Stimulated activated CD4-positive, alpha-beta T cell treated with anti-CD3 and anti-CD28 coated beads, Interleukin-4, amount 100 ng/mL, for 4 hours (primary cell): ENCODE results near the gene HGF.
"Not testable (repeated sequence)": the region's sequence is repeated elsewhere in the genome, so short reads cannot be mapped to it uniquely, and the experiment has no call there.

Experiments
- DNase-seq, 2 experiments: peaks; one replicate each; pipeline ENCODE4 v3.0.0-alpha.2; 2020

The HGF gene

DNA sequence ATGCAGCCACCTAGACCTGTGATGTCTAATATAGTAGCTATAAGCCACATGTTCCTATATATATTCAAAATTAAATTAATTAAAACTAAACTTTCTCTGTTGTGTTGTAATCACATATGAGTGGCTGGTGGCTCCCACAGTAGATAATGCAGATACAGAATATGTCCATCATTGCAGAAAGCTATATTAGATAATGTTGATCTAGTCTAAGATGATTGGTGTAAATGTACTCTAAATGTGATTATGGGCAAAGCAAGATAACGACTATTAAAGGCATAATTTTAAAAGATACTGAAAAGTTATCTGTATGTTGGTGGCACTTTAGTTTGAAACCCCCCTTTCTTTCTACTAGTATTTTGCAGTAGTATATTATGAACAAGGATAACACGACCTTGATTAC lies 5.7 kb upstream of the HGF start:
- no peak for DNase-seq

- no peak for DNase-seq
Observed at GRCh38 chr7:81774551-81774950, 4.7 kb upstream of the HGF start.

- DNase-seq: no peak
Observed at GRCh38 chr7:81770728-81771223, 929 bp upstream of the HGF start.

DNA sequence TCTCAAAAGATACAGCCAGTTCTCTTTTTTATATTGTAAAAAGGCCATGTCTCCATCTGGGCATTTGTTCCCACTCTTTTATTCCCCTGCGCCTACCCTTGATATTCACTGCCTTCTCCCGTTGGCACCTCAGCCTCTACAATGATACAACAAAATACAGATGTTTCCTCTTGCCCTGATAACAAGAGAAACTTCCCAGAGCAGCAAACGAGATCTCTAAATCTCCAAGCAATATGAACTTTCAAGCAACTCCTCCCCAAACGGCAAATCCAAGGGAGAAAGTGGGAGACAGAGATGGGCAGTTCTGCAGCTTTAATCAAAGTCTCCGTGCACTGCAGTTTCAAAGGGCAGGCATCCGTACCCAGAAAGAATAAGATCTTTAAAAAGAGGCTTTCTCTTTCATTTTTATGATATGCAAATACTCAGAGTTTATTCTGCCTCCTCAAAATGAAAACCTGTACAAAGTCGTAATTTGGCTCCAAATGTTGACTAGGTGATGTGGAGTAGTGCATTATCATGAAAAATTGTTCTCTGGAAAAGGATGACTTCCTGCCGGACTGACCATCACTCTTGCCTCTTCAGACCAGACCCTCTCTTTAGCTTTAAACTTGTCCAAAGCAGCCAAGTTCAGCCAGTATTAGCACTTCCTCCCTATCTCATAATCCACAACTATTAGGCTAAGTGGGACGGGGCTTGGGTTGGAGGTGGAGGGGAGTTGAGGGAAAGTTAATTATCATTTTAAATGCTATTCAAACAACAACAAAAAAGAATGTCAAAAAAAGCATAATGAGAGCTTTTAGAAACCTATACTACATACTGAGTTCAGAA lies 682 bp downstream of the HGF start:
- no peak for DNase-seq

GRCh38 chr7:81767926-81768325 lies 1.9 kb downstream of the HGF start:
- DNase-seq: no peak

DNA sequence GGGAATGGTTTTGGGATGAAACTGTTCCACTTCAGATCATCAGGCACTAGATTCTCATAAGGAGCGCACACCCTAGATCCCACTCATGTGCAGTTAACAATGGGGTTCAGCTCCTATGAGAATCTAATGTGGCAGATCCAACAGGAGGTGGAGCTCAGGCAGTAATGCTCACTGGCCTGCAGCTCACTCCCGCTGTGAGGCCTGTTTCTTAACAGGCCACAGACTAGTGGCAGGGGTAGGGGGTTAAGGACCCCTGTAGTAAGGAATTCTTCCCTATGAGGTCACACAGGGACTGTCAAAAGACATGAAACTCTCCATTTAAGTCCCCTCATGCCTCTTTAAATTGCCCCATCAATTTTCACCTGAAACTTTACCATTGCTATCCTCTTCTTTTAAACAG lies 8.0 kb downstream of the HGF start:
- DNase-seq: no peak

- DNase-seq: no peak
Observed at GRCh38 chr7:81761031-81761430, 8.8 kb downstream of the HGF start.

DNA sequence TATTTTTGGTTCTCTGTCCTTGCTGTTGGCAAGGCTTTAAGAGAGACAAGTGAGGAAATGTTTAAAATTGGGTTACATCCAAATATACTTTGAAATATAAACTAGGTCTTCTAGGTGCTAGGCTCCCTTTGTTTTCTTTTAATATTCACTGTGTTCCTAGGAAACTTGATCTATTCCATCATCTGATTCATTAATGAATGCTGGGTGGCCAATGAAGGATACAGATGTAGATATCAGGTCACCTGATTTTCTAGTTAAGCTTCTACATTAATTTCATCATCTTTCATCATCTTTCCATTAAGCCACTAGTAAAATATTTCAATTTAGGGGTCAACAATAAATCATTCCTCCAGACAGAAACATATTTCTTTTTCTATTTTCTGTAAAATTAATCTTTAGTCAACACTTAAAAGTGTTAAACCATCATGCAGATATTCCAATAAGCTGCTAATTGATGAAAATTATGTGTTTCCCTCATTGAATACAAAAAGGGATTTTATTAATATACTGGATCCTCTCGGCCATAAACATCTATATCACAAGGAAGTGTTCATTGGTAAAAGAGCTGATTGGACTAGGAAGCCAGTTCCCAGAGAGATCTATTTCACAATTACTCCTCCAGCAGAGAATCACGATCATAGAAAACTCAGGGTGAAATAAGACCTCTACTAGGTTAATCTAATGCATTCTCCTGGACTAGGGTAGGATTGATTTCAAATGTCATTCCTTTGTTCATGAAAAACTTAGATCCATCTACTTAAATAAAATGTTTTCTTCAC lies 14.7 kb downstream of the HGF start:
- no peak for DNase-seq

DNA sequence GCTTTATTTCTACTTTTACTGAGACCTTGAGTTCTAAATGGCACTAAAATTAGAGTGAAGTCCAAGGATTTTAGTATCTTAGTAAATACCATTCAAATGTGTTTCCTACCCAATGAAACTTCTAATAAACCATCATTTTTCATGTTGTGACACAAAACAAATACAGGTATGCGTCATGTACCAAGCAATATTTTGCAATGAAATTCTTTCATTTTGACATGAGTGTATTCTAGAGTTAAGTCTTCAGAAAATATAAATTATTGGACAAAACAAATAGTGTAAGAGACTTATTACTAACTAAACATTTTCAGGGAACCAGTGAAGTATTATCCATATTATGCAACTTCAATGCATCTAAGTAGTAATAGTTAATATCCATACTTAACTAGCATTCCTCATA lies 16.5 kb downstream of the HGF start:
- DNase-seq: no peak

DNA sequence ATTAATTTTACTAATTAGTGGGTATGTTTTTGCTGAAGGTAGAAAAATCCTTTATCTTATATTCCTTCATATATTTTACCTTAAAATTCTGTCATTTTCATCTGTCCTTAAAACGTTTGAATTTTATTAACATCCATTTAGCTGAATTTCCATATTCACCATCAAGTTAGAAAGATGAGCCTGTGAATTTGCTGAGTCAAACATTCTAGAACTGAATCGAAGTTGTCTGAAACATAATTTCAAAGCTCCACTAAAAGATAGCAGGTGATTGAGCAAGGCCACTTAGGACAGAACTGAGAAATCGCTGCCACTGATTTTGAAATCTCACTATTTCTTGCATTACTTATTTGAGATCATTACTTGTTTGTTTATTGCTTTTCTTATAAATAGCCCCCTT lies 17.5 kb downstream of the HGF start:
- DNase-seq: no peak

GRCh38 chr7:81751619-81752317 lies 18.1 kb downstream of the HGF start:
- no peak for DNase-seq

GRCh38 chr7:81745637-81746036 lies 24.2 kb downstream of the HGF start:
- no peak for DNase-seq

DNA sequence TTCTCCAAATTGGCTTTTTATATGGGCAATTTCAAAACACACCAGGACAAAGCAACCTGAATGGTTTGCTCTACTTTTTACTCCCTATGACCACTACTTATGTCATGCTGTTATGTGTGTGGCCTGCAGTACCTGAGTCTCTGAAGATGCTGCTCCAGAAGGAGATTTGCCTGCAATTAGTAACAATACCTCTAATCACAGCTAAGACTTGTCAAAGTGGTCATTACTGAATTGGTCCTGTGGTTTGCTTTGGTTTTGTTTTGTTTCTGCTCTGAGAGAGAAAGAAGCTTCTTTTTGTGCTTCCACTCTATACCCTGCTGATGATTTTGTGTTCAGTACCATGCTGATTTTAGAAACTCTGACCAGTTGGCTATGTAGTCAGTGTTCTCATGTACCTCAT lies 25.5 kb downstream of the HGF start:
- no peak for DNase-seq

DNA sequence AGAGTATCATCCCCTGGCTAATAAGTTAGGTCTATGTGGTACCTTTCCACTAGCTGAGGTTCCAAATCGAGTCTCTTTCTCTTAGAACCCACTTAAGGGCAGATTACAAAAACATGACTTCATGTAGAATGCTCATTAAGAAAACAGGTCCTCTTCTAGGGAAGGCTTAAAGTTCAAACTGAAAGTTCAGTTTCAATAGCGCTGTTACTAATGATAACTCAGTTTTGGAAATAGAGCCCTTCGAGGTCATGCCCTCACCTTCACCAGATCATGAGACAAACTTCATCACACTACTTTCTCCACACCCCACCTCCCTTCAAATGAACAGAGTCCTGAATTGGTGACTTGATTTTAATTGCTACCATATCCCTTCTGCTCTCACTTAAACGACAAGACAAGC lies 26.2 kb downstream of the HGF start:
- DNase-seq: no peak

GRCh38 chr7:81743201-81743600 lies 26.6 kb downstream of the HGF start:
- DNase-seq: no peak

DNA sequence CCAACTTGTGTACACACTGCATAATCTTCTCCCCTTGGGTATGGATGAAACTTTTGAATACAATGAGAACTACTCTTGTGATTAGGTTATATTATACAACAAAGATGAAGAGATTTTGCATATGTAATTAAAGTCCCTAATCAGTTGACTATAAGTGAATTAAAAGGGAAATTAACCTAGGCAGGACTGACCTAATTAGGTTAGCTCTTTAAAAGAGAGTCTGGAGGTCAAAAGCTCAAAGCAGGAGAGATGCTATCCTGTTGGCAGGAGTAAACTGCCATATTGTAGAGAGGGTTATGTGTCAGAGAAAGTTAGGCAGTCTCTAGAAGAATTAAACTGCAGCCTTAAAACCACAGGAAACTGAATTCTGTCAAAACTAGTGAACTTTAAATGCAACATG lies 29.4 kb downstream of the HGF start:
- no peak for DNase-seq

GRCh38 chr7:81736091-81736490 lies 33.8 kb downstream of the HGF start:
- DNase-seq: no peak

GRCh38 chr7:81725812-81726127 lies 44.1 kb downstream of the HGF start:
- DNase-seq: no peak

DNA sequence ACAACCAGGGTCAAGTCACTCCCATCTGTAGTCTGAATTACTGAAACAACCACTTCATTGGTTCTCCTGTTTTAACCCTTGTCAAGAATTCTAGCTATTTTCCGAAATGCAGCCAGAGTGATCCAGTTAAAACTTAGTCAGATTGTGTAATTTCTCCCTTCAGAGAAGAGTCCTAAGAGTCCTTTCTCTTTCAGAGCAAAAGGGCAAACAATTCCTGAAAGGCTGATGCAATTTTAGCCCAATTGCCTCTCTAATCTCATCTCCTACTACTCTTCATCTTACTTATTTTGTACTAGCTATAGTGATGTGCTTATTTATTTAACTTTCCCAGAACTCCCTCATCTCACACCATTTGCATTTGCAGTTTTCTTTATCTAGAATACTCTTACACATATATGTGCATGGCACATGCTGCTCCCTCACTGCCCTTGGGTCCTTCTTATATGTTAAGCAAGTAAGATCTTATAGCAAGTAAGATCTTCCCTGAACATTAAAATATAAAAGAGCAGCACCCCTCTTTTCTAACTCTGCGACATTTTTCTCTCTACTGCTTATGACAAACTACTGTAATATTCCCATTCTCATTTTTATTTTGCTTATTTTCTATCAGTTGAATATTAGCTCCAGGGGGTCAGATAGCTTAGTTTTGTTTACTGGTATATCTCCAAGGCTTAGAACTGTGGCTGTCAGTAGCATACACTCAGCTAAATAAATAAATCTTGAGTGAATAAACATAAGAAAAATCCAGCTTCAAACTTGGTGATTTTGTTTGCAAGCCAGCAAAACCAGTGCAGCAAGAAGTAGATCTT lies 44.6 kb downstream of the HGF start:
- no peak for DNase-seq

- not testable (repeated sequence) for DNase-seq
Observed at GRCh38 chr7:81722250-81722649, 47.6 kb downstream of the HGF start.

DNA sequence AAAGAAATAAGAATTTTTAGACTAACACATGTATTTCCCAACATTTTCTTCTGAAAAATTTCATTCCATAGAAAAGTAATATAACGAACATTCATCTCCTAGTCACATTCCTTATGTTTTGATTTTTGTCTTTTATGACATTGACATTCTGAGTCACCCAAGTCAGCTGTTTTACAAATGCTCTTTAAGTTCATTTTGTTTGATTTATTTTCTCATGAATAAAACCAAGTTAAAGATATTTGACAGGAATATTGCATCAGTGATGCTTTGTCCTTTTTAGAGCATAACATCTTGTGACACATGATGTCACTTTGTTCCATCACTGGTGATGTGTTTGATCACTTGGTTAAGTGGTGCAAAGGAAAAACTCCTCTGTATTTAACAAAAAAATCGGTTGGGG lies 48.4 kb downstream of the HGF start:
- DNase-seq: no peak

DNA sequence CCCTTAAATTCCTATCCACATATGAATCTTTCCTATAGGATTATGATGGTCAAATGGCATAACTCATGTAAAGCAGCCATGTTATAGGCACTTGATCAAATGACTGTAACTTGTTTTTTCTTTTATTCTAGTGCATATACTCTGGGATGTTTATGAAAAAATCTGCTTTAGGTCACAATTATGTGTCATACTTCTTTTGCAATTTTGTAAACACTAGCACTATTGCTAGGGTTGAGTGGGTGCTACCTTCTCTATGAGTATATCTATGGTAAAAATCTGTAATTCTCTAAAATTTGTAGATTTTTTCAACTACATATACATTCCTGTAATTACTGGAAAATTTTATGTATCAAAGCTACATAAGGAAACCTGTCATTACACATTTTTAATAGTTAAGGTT lies 50.0 kb downstream of the HGF start:
- no peak for DNase-seq
